Measurements from ENCODE around the gene ATP6V1B1. TPM values are rescaled to one million over a fixed set of nuclear protein-coding genes. Genes with fewer than 3 reads are reported as not detected.

ATP6V1B1 gene
- polyA plus RNA-seq, 1 donor (not counting 4 experiments of a cell fraction or from before 2014, with no cell fraction given): not detected

DNA sequence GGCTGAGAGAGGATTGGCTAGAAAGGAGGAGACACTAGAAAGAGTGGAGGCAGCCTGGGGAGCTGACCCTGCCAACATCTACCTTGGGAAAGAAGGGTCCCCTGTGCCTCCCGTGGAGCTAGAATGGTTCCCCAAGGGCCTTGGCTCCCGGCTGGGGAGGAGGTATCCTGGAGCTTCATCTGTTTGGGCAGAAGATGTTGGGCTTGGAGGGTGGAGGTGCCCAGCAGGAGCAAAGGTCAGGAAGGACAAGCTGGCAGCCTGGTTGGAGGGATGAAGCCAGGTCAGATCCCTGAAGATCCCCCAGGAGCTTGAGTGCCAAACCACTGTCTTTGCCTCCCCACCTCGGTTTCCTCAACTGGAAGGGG lies 2.9 kb downstream of the ATP6V1B1 start:
- H3K79me2 ChIP-seq (ENCODE audit: control insufficient read depth, insufficient read depth, low read length): no peaks in the 10 kb centered on the region
- no peak overlapping the region for H3K9ac ChIP-seq (ENCODE audit: control insufficient read depth, extremely low read depth, insufficient read depth, low read length)
- no peak overlapping the region for H2AFZ ChIP-seq (ENCODE audit: control insufficient read depth, low read length)
- no peaks in the 10 kb centered on the region for H3K9me1 ChIP-seq (ENCODE audit: control insufficient read depth, extremely low read depth, insufficient read depth, low read length)
- no peaks in the 10 kb centered on the region for H4K20me1 ChIP-seq (ENCODE audit: control insufficient read depth, extremely low read depth, insufficient read depth, low read length)
- FAIRE-seq (no peak), DNase-seq (ENCODE audit: low read depth, low spot score) (no peak)
- no peaks in the 10 kb centered on the region for H3K9me3 ChIP-seq (ENCODE audit: control insufficient read depth, low read depth, low read length)
- dilution Hi-C loops (cut with MboI; ENCODE audit: extremely low pct_ligation_motif_present, low sequenced_read_pairs): no loop called here
- H3K27ac ChIP-seq (ENCODE audit: control insufficient read depth, insufficient read depth, low read length): no peak overlapping the region
- peaks cover 28% of the 10 kb centered on the region for H3K27me3 ChIP-seq (ENCODE audit: control insufficient read depth, extremely low read depth, insufficient read depth, low read length)
- H3K4me2 ChIP-seq (ENCODE audit: control insufficient read depth, extremely low read depth, insufficient read depth, low read depth, low read length): no peak overlapping the region
- TF ChIP-seq, protein P1, sequence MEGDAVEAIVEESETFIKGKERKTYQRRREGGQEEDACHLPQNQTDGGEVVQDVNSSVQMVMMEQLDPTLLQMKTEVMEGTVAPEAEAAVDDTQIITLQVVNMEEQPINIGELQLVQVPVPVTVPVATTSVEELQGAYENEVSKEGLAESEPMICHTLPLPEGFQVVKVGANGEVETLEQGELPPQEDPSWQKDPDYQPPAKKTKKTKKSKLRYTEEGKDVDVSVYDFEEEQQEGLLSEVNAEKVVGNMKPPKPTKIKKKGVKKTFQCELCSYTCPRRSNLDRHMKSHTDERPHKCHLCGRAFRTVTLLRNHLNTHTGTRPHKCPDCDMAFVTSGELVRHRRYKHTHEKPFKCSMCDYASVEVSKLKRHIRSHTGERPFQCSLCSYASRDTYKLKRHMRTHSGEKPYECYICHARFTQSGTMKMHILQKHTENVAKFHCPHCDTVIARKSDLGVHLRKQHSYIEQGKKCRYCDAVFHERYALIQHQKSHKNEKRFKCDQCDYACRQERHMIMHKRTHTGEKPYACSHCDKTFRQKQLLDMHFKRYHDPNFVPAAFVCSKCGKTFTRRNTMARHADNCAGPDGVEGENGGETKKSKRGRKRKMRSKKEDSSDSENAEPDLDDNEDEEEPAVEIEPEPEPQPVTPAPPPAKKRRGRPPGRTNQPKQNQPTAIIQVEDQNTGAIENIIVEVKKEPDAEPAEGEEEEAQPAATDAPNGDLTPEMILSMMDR (optimal IDR thresholded peaks at IDR 0.05 in 1 of 3, IDR thresholded peaks at IDR 0.05 in 1 of 3, conservative IDR thresholded peaks at IDR 0.05 in 1 of 3; ENCODE audit: extremely low read depth in 1 of 3, insufficient read depth in 2 of 3, low read length in 3 of 3): no peak
- no peak for TF ChIP-seq EZH2 (IDR thresholded peaks at IDR 0.05; ENCODE audit: low read length)
- no peaks in the 10 kb centered on the region for H3K4me1 ChIP-seq (ENCODE audit: control insufficient read depth, extremely low read depth, insufficient read depth, low read length)
- no peak overlapping the region for H3K4me3 ChIP-seq (ENCODE audit: control insufficient read depth in 2 of 3, extremely low read depth in 1 of 3, insufficient read depth in 2 of 3, low read depth in 1 of 3, low read length in 3 of 3)
- no peaks in the 10 kb centered on the region for H3K36me3 ChIP-seq (ENCODE audit: control insufficient read depth in 2 of 2, extremely low read depth in 1 of 2, insufficient read depth in 2 of 2, low read length in 2 of 2)

- Histone ChIP-seq H4K20me1 (ENCODE audit: control insufficient read depth, extremely low read depth, insufficient read depth, low read length) (no peaks in the 10 kb centered on the region), H3K9ac (ENCODE audit: control insufficient read depth, extremely low read depth, insufficient read depth, low read length) (no peak overlapping the region), H3K9me1 (ENCODE audit: control insufficient read depth, extremely low read depth, insufficient read depth, low read length) (no peaks in the 10 kb centered on the region), H3K79me2 (ENCODE audit: control insufficient read depth, insufficient read depth, low read length) (no peaks in the 10 kb centered on the region), H3K4me3 (ENCODE audit: control insufficient read depth in 2 of 3, extremely low read depth in 1 of 3, insufficient read depth in 2 of 3, low read depth in 1 of 3, low read length in 3 of 3) (no peak overlapping the region), H3K27ac (ENCODE audit: control insufficient read depth, insufficient read depth, low read length) (no peak overlapping the region), H3K36me3 (ENCODE audit: control insufficient read depth in 2 of 2, extremely low read depth in 1 of 2, insufficient read depth in 2 of 2, low read length in 2 of 2) (no peaks in the 10 kb centered on the region), H3K9me3 (ENCODE audit: control insufficient read depth, low read depth, low read length) (no peaks in the 10 kb centered on the region), H3K4me1 (ENCODE audit: control insufficient read depth, extremely low read depth, insufficient read depth, low read length) (no peaks in the 10 kb centered on the region), H2AFZ (ENCODE audit: control insufficient read depth, low read length) (no peak overlapping the region), H3K27me3 (ENCODE audit: control insufficient read depth, extremely low read depth, insufficient read depth, low read length) (peaks cover 28% of the 10 kb centered on the region), H3K4me2 (ENCODE audit: control insufficient read depth, extremely low read depth, insufficient read depth, low read depth, low read length) (no peak overlapping the region)
- dilution Hi-C loops (cut with MboI; ENCODE audit: extremely low pct_ligation_motif_present, low sequenced_read_pairs): no loop called here
- DNase-seq (ENCODE audit: low read depth, low spot score): no peak
- no peak for FAIRE-seq
- TF ChIP-seq EZH2 (IDR thresholded peaks at IDR 0.05; ENCODE audit: low read length): no peak
- TF ChIP-seq, protein P1 (optimal IDR thresholded peaks at IDR 0.05 in 1 of 3, IDR thresholded peaks at IDR 0.05 in 1 of 3, conservative IDR thresholded peaks at IDR 0.05 in 1 of 3; ENCODE audit: extremely low read depth in 1 of 3, insufficient read depth in 2 of 3, low read length in 3 of 3): no peak
Measured at GRCh38 chr2:70939001-70939838, 3.5 kb downstream of the ATP6V1B1 start.

Data from keratinocyte (primary cell).